ENCODE data around the gene DAPK1.

DNA sequence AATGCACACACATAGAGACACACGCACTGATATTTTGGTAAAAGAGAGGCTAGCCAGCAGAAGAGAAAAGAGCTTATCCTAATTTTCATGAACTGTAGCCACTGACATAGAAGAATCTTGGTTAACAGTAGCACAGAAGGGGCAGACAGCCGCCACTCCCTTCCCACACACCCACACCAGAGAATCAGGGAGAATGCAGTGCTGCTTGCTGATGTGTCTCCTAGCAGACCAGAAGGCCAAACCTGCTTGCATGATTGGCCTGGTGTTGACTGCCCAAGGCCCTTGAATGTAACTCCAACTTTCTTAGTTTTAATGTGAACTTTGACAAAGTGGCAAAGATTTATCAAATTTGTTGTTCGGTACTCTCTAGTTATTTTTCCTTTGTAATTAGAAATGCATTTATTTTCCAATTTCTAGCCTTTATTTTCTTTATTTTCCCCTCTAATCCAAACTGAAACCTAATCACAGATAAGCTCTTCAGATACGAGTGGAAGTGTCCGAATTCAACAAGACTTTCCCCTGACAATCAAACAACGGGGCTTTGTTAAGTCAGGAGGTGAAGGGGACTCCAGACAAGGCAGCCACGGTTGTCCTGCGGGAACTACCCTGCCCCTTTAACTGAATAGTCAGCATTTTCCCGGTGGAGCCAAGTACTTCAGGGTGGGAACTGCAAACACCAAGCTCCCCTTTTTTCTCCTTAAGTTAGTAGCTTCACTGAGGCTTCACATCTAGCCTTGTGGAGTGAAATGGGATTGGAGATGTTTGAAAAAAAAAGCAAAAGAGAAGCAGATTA, 146.3 kb downstream of the DAPK1 start:
- TF ChIP-seq CTCF (IDR thresholded peaks at IDR 0.05; ENCODE audit: low read length): no peak
- TF ChIP-seq EZH2 (optimal IDR thresholded peaks at IDR 0.05; ENCODE audit: low read depth, low read length): no peak
